HG02642 (cell line): ENCODE data around the gene HECTD4.
"Not testable (repeated sequence)": the region's sequence is repeated elsewhere in the genome, so short reads cannot be mapped to it uniquely, and the experiment has no call there.

ENCODE experiments used
- ATAC-seq: cut with Tn5 transposase; IDR thresholded peaks from one replicate; pipeline ENCODE4 v1.9.1; 2021; ENCODE audit warnings: mild to moderate bottlenecking; ENCODE audit not compliant: unreplicated experiment, poor library complexity

Gene HECTD4

DNA sequence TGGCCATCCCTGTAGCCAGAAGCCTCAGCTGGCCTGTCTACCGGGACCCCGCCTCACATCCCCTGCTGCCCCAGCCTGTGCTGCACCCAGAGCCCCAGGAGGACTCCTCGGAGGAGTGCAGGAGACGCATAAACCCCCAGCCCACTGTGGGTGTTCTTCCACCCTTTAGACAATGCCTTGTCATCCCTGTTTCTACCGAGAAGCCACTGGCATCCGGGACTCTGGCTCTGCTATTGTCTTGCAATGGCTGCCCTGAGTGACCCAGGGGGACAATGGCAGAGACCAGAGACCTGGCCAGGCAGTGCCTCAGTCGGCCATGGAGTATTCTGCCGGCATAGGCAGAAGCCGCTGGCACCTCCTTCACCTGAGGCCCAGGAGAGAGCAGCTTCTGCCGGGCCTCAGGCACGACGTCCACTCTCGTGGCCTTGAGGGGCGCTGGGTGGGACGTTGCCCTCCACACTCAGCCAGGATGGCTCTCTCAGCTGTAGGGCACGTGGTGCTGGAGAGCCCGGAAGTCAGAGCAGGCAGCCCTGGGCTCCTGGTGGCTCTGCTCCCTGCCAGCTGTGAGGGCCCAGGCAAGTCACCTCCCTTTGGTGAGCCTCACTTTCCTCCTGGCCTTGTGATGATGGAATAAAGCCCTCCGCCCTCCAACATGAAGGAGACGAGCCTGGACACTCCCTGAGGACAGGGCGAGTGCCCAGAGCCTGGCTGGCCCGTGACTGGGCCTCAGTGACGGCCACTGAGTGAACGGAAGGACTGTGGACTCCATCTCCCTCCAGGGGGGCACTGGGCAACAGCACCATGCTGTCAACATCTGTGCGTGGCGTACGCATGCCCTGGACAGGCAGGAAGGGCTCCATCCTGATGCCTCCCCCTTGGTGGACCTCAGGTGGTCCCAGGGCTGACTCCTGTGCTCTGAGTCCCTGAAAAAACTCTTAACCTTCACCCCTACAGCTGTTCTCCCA, 215.9 kb downstream of the HECTD4 start:
- no peak for ATAC-seq

DNA sequence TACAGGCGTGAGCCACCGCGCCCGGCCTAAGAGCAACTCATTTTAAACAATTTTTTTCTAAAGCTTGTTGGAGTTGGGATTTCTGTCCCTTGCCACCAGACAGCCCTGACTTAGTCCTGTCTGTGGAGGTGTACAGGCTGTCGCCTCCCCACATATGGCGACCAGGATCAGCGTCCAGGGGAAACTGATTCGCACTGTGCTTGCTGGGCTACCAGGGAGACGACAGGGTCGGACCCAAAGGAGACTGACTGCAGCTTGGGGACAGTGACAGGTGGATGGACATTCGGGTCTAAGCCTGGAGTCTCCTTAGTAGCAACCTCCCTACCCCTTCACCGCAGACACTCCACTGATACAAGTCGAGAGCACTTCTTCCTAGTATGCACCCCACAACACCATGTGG, 216.6 kb downstream of the HECTD4 start:
- ATAC-seq = no peak

- no peak for ATAC-seq
Measured at GRCh38 chr12:112164011-112164660, 218.1 kb downstream of the HECTD4 start.

DNA sequence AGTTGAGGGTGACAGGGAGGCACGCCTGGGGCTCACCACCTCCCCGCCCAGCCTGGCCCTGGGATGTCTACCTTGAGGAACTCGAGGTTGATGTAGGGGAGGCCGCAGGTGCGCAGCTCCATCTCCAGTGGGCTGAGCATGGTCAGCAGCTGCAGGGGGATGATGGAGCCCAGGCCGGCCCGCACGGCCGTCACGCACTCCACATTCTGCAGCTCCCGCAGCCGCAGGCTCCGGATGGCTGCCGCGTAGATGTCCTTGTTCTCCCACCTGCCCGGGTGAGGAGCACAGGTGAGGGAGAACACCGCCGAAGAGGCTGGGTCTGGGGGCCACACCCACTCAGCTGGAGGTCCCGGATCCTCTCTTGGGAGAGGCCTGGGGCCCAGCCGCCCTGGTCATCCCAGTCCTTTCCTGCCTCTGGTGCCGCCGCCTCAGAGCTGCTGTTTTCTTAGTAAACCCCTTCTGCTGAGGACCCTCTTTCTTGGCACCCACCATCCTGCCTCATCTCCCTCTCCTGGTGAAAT, 218.7 kb downstream of the HECTD4 start:
- no peak for ATAC-seq

GRCh38 chr12:112163056-112163455, 219.2 kb downstream of the HECTD4 start:
- ATAC-seq = no peak

DNA sequence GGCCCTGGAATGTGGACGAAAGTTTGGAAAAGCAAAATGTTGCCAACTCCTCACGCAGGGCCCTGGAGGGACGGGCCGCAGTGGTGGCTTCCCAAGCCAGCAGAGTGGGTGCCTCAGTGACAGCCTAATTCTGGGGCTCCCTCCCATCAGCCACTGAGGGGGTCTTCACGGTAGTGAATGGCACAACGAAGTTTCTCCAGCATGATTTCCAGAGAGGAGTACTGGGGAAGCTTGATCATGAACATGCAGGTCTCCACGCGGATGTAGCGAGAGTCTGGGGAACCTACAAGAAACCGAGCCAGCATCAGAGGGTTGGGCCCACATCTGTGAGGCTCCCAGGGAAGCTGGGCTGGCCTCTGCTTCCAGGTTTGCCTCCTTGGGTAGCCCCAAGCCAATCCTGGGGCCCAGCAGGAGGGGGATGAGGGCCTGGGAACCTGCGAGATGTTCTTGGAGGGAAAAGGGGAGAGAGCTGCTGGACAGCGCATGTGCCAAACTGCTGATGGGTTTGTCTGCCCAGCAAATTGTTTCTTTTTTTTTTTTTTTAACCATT, 219.9 kb downstream of the HECTD4 start:
- ATAC-seq = no peak

GRCh38 chr12:112161711-112162110, 220.5 kb downstream of the HECTD4 start:
- ATAC-seq = no peak

- no peak for ATAC-seq
Measured at GRCh38 chr12:112160611-112161010, 221.6 kb downstream of the HECTD4 start.

DNA sequence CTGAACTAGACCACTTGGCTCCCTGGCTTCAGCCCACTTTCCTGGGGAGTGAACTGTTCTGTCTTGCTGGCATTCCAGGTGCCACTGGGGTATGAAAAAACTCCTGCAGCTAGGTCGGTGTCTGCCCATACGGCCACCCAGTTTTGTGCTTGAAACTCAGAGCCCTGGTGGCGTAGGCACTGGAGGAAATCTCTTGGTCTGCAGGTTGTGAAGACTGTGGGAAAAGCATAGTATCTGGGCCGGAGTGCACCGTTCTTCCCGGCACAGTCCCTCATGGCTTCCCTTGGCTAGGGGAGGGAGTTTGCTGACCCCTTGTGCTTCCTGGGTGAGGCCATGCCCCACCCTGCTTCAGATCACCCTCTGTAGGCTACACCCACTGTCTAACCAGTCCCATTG, 223.1 kb downstream of the HECTD4 start:
- no peak for ATAC-seq

- not testable (repeated sequence) for ATAC-seq
Measured at GRCh38 chr12:112158461-112159145, 223.6 kb downstream of the HECTD4 start.

DNA sequence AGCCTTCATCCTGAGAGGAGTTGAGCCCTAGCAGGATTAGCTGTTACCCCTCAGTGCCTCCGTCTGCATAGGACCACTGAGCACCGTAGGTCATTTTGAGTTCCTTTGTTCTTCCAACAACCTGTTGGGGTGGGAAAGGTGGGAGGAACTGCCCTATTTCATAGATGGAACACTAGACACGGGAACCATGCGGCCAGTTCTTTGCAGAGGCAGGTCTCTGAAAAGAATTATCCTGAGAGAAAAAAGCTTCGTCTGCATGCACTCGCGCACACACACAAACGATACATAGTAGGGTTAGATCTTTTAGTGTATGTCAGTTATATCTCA, 228.4 kb downstream of the HECTD4 start:
- no peak for ATAC-seq

DNA sequence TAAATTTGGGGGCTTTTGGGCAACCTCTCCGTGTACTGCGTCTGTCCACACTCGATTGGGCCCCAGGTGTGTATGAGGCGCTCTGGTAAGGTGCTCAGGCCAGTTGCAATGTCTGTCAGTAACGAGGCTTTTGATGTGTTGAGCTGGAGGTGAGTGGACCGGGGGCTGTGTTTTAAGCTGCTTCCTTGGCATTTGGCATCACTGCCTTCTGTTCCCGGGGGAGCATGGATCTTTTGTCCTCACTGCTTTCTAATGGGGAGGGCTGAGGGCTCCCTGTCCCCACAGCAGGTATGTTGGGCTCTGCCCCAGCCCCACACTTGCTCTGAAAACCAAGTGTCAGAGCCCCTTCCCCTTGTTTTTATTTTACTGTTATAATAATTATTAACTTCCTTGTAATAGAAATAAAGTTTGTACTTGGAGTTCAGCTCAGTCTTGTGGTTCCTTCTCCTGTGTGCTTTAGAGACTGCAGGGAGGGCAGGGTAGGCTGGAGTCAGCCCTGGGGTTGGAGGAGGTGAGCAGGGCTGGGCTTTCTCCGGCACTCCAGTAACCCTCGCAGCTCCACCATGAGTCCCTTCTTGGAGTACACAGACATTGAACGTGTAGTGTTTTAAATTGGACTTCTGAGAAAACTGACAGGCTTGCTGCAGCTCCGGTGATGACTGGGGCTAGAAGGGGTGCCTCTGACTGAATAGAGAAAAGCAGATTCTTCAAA, 228.9 kb downstream of the HECTD4 start:
- no peak for ATAC-seq

- ATAC-seq = no peak
Measured at GRCh38 chr12:112151766-112152541, 230.3 kb downstream of the HECTD4 start.

DNA sequence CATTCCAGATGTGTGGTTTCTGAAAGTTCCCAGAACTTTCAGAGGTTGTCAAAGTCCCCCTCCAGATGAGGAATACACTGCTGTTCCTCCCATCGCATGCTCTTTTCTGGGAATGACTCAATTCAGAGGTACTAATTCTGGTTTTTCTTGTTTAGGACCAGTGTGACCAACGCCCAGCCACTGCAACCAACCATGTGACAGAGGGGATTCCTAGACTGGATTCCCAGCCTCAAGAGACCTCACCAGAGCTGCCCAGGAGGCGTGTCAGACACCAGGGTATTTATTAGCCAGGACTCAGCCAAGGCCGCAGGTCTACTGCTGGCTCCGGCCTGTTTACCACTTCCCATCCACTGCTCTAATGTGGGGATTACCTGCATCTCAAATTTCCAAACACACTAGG, 232.6 kb downstream of the HECTD4 start:
- no peak for ATAC-seq

DNA sequence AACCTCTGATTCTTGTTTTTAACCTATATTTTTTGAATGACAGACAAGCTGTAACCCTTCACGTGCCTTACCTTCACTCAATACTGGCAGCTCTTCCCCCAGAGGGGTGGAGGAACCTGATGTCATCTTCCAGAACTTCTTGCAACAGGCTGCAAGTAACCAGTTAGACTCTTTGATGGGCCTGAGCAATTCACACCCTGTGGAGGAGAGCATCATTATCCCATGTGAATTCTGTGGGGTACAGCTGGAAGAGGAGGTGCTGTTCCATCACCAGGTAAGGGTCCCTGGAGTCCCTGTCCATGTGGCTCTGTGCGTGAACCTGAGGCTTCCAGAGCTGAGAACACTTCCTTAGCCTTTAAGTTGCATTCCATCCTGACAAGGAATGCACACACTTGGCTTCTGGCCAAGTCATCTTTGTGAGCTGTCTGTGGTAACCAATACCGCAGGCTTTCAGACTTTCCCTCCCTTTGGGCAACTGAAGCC, 234.2 kb downstream of the HECTD4 start:
- no peak for ATAC-seq

DNA sequence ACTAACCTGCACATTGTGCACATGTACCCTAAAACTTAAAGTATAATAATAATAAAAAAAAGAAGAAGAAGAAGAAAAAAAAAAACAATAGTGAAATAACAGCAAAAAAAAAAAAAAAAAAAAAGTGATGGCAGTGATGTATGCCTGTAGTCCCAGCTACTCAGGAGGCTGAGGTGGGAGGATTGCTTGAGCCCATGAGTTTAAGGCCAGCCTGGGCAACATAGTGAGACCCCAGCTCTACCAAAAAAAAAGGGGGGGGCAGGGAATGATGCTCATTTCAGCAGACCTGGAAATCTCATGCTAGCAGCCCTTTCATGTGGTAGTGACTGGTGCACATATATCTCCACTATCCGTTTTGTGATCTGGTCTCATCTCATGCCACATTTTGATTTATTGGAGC, 236.1 kb downstream of the HECTD4 start:
- no peak for ATAC-seq

- ATAC-seq = no peak
Measured at GRCh38 chr12:112140728-112141127, 241.5 kb downstream of the HECTD4 start.

DNA sequence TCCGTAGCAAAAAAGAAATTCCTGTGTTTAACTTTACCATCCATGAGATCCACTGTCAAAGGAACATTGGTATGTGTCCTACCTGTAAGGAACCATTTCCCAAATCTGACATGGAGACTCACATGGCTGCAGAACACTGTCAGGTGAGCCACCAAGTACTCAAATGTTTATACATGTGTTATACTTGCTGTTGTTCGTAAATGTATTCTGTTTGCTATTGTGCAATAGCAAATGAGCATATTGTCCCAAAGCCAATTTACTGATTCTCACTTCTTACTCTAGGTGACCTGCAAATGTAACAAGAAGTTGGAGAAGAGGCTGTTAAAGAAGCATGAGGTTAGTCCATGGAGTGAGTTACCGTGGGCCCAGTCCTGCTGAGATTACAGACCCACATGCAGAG, 247.5 kb downstream of the HECTD4 start:
- ATAC-seq = no peak

DNA sequence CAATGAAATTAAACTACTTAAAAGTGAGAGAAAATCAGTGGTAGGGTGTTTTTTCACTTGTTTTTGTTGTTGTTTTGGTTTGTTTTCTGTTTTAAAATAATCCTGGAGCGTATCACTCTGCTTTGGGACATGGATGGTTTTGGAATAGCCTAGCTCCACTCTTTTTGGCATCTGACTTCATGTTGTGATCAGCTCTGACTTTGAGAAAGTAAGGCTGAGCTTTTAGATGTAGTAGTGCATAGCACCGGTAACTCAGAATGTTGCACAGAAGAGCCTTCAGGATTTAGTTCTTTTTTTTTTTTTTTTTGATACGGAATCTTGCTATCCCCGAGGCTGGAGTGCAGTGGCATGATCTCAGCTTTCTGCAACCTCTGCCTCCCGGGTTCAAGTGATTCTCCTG, 248.8 kb downstream of the HECTD4 start:
- no peak for ATAC-seq
